Progenitor cell of endocrine pancreas (in vitro differentiated cells): Measurements from ENCODE around the gene ADAM17. TPM values are rescaled to one million over a fixed set of nuclear protein-coding genes. Genes with fewer than 3 reads are reported as not detected.

Experiments
- DNase-seq: peaks from one replicate; pipeline ENCODE4 v3.0.0; 2021; ENCODE audit warnings: low spot score; ENCODE audit not compliant: unreplicated experiment
- H3K27ac Mint-ChIP-seq: 2 replicates; pipeline ENCODE4 v1.8.0; 2021; ENCODE audit warnings: mild to moderate bottlenecking, moderate library complexity, mixed read lengths
- H3K27me3 Mint-ChIP-seq: 2 replicates; pipeline ENCODE4 v1.8.0; 2021; ENCODE audit warnings: mixed read lengths
- H3K36me3 Mint-ChIP-seq: 2 replicates; pipeline ENCODE4 v1.8.0; 2022; ENCODE audit warnings: mixed read lengths; ENCODE audit not compliant: insufficient read depth
- H3K4me1 Mint-ChIP-seq: 2 replicates; pipeline ENCODE4 v1.8.0; 2021; ENCODE audit warnings: low read depth, mixed read lengths
- H3K4me3 Mint-ChIP-seq: 2 replicates; pipeline ENCODE4 v1.8.0; 2021; ENCODE audit warnings: low read depth, mild to moderate bottlenecking, moderate library complexity, mixed read lengths
- H3K9me3 Mint-ChIP-seq: 2 replicates; pipeline ENCODE4 v1.8.0; 2021; ENCODE audit warnings: low read depth, mixed read lengths
- total RNA-seq: library from RNA; stranded (reverse); gene quantifications from 2 replicates; pipeline ENCODE4 v1.2.1, GENCODE V29; 2021
- TF ChIP-seq, protein P1 (sequence below): fragments of 200-600 bp; sonication (generic); IDR thresholded peaks from one replicate; pipeline ENCODE4 v1.5.0; 2021; ENCODE audit warnings: antibody characterized with exemption, mild to moderate bottlenecking; ENCODE audit not compliant: unreplicated experiment

ADAM17 gene
- total RNA-seq, 1 donor from 2014 or later = 53.1 TPM

DNA sequence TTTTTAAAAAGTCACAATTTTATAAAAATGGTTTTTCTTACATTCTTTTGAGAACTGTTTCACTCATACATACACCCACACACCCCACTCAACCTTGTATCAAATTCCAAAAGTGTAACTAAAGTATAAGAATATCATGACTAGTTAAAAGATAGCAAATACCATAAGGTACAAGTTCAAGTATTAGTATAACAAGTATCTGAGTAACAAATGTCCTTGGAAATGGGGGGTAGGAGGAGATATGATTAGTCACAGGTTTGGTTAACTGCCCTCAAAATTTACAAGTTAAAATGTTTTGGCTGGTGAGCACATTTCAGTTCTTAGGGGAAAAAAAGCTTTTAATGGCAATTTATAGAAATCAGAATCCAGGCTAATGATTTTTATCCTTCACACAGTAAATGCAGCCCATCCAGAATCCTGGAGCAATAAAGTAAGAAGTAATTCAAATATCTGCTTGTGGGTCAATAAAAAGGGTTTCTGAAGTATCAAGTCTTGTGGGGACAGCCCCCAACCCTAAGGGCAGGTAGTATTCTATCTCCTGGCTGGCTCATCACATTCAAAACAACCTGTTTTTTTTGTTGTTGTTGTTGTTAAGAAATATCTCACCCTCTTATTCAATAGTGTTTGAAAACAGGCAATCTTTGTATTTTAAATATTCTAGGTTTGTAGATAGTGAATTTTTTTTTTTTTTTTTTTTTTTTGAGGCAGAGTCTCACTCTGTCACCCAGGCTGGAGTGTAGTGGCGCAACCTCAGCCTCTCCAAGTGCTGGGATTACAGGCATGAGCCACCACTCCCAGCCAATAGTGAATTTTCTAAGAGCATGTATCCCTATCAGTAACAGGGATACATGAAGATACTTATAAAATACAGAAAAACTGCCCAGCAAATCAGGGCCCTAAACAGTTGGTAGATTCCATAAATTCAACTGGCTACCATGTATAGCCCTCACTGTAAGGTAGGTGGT, 66.8 kb downstream of the ADAM17 start:
- no peaks in the 10 kb centered on the region for H3K27me3 Mint-ChIP-seq
- peaks cover 41% of the 10 kb centered on the region for H3K36me3 Mint-ChIP-seq
- H3K4me3 Mint-ChIP-seq = no peak overlapping the region
- H3K9me3 Mint-ChIP-seq = no peaks in the 10 kb centered on the region
- no peak for DNase-seq
- H3K27ac Mint-ChIP-seq = no peak overlapping the region
- peaks cover 9% of the 10 kb centered on the region for H3K4me1 Mint-ChIP-seq
- TF ChIP-seq, protein P1, sequence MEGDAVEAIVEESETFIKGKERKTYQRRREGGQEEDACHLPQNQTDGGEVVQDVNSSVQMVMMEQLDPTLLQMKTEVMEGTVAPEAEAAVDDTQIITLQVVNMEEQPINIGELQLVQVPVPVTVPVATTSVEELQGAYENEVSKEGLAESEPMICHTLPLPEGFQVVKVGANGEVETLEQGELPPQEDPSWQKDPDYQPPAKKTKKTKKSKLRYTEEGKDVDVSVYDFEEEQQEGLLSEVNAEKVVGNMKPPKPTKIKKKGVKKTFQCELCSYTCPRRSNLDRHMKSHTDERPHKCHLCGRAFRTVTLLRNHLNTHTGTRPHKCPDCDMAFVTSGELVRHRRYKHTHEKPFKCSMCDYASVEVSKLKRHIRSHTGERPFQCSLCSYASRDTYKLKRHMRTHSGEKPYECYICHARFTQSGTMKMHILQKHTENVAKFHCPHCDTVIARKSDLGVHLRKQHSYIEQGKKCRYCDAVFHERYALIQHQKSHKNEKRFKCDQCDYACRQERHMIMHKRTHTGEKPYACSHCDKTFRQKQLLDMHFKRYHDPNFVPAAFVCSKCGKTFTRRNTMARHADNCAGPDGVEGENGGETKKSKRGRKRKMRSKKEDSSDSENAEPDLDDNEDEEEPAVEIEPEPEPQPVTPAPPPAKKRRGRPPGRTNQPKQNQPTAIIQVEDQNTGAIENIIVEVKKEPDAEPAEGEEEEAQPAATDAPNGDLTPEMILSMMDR = no peak

DNA sequence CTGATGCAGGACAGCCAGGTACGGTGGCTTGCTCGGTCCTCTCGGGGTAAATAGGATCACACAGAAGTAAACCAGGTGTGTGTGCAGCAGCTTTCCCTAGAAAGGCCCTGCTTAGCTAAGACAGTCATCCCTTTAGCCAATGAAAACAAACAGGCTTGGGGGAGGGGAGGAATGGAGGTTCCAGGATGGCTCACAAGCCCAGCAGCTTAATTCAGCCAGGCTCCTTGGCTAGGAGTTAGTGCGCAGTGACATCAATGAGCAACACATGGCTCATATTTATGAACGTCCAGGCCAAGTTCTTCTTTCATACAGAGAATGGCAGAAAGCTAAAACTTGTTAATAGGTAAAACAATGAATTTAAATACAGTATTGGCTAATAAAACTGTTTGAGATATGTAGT, 71.1 kb downstream of the ADAM17 start:
- Mint-ChIP-seq H3K9me3 (no peaks in the 10 kb centered on the region), H3K27me3 (no peaks in the 10 kb centered on the region), H3K4me1 (no peaks in the 10 kb centered on the region), H3K27ac (no peak overlapping the region), H3K4me3 (no peak overlapping the region), H3K36me3 (peaks cover 24% of the 10 kb centered on the region)
- no peak for DNase-seq
- TF ChIP-seq, protein P1 = no peak

DNA sequence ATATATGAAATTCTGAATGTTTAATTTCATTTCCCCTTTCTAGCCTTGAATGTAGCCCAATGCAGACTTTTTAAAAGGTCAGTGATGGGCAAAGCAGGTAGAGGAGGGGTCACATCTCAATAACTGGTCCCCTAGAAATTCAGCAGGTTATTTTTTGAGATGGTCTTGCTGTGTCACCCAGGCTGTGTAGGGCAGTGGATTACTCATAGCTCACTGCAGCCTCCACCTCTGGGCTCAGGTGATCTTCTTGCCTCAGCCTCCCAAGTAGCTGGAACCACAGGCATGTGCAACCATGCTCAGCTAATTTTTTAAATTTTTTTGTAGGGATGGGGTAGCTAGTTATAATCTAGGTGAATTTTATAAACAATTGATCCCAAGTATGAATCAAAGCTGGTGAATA, 72.5 kb downstream of the ADAM17 start:
- peaks cover 30% of the 10 kb centered on the region for H3K36me3 Mint-ChIP-seq
- no peak overlapping the region for H3K4me3 Mint-ChIP-seq
- H3K27ac Mint-ChIP-seq = peak overlapping the region; percentile 55
- H3K9me3 Mint-ChIP-seq = no peaks in the 10 kb centered on the region
- TF ChIP-seq, protein P1 = no peak
- no peaks in the 10 kb centered on the region for H3K27me3 Mint-ChIP-seq
- H3K4me1 Mint-ChIP-seq = no peaks in the 10 kb centered on the region
- no peak for DNase-seq

DNA sequence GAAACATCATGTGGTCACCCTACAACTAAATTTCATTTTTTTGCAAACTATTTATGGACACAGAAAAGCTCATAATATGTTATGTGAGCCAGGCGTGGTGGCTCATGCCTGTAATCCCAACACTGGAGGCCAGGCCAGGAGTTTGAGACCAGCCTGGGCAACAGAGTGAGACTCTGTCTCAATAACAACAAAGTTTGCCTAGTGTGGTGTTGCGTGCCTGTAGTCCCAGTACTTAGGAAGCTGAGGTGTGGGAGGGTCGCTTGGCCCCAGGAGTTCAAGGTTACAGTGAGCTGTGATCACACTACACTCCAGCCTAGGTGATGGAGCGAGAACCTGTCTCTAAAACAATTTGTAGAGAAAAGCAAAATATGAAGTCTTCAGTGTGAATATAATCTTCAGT, 75.5 kb downstream of the ADAM17 start:
- Mint-ChIP-seq H3K27me3 (no peaks in the 10 kb centered on the region), H3K27ac (peak overlapping the region; percentile 50), H3K4me3 (no peak overlapping the region), H3K4me1 (peaks cover 9% of the 10 kb centered on the region), H3K9me3 (peaks cover 3% of the 10 kb centered on the region), H3K36me3 (peaks cover 34% of the 10 kb centered on the region)
- no peak for DNase-seq
- TF ChIP-seq, protein P1 = no peak

DNA sequence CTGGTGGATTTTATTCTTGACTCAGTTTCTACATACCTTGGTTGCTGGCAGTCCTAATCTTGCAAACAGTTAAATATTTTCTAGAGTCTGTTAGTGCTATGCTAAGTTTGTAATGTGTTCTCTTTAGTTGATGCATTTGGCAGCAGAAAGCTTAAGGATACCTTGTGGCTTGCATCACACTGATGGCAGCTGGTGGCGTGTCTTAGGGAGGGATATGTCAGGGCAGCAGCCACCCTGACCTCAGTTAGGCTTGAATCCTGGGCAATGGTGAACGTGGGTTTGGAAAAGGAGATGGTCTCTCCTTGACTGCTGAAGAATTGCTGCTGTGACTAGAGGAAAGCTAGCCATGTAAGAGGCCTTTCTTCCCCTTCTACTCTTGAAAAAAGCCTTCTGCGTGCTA, 77.1 kb downstream of the ADAM17 start:
- TF ChIP-seq, protein P1 = no peak
- Mint-ChIP-seq H3K4me3 (no peak overlapping the region), H3K4me1 (peaks cover 9% of the 10 kb centered on the region), H3K36me3 (peaks cover 30% of the 10 kb centered on the region), H3K9me3 (peaks cover 3% of the 10 kb centered on the region), H3K27me3 (no peaks in the 10 kb centered on the region), H3K27ac (no peak overlapping the region)
- no peak for DNase-seq
